SK-N-SH treated with all-trans-retinoic acid at 6 μM for 48 hours (cell line): ENCODE measurements around the gene HYAL3.

Experiments
- ATAC-seq: fragments of 200-7000 bp; cut with Tn5 transposase; 3 replicates; pipeline ENCODE4 v1.9.1; 2020; ENCODE audit warnings: mild to moderate bottlenecking, moderate library complexity
- ARNTL ChIP-seq: fragments of 450-650 bp; formaldehyde crosslinking; IDR thresholded peaks from 2 replicates; pipeline ENCODE4 v1.5.0; 2020; ENCODE audit warnings: low read depth, mild to moderate bottlenecking, moderate library complexity, borderline replicate concordance
- BACH2 ChIP-seq: fragments of 250-450 bp; sonication (Bioruptor Pico); IDR thresholded peaks from 2 replicates; pipeline ENCODE4 v1.9.0; 2021; ENCODE audit warnings: mild to moderate bottlenecking, borderline replicate concordance
- CSDC2 ChIP-seq: fragments of 250-450 bp; sonication (Bioruptor Pico); IDR thresholded peaks from 2 replicates; pipeline ENCODE4 v1.5.0; 2020; ENCODE audit warnings: mild to moderate bottlenecking, moderate library complexity
- CSRNP3 ChIP-seq: fragments of 250-450 bp; sonication (Bioruptor Pico); IDR thresholded peaks from 2 replicates; pipeline ENCODE4 v1.5.1; 2021; ENCODE audit warnings: mild to moderate bottlenecking, moderate library complexity
- GLIS3 ChIP-seq: fragments of 250-450 bp; sonication (Bioruptor Pico); IDR thresholded peaks from 2 replicates; pipeline ENCODE4 v1.5.0; 2020; ENCODE audit warnings: mild to moderate bottlenecking, moderate library complexity
- ISL1 ChIP-seq: fragments of 250-450 bp; sonication (Bioruptor Pico); IDR thresholded peaks from 2 replicates; pipeline ENCODE4 v2.1.2; 2022; ENCODE audit warnings: mild to moderate bottlenecking, moderate library complexity
- OSR1 ChIP-seq: fragments of 250-450 bp; sonication (Bioruptor Pico); IDR thresholded peaks from 2 replicates; pipeline ENCODE4 v1.8.0; 2022; ENCODE audit warnings: moderate library complexity, mild to moderate bottlenecking, inconsistent platforms
- PPARA ChIP-seq: fragments of 250-450 bp; sonication (Bioruptor Pico); IDR thresholded peaks from 2 replicates; pipeline ENCODE4 v1.5.0; 2020; ENCODE audit warnings: mild to moderate bottlenecking, borderline replicate concordance
- RARB ChIP-seq: fragments of 250-450 bp; sonication (Bioruptor Pico); IDR thresholded peaks from 2 replicates; pipeline ENCODE4 v1.8.0; 2021; ENCODE audit warnings: mild to moderate bottlenecking, moderate library complexity
- SNAI2 ChIP-seq: fragments of 250-450 bp; sonication (Bioruptor Pico); IDR thresholded peaks from 2 replicates; pipeline ENCODE4 v1.5.0; 2020; ENCODE audit warnings: mild to moderate bottlenecking, moderate library complexity
- TCF4 ChIP-seq: fragments of 250-450 bp; sonication (Bioruptor Pico); IDR thresholded peaks from 2 replicates; pipeline ENCODE4 v1.8.0; 2021; ENCODE audit warnings: mild to moderate bottlenecking, moderate library complexity, borderline replicate concordance
- TOX ChIP-seq: fragments of 250-450 bp; sonication (Bioruptor Pico); IDR thresholded peaks from 2 replicates; pipeline ENCODE4 v1.8.0; 2021; ENCODE audit warnings: mild to moderate bottlenecking, moderate library complexity, borderline replicate concordance
- ZC3H10 ChIP-seq: fragments of 250-450 bp; sonication (Bioruptor Pico); IDR thresholded peaks from 2 replicates; pipeline ENCODE4 v1.5.1; 2021; ENCODE audit warnings: mild to moderate bottlenecking, moderate library complexity
- ZFP3 ChIP-seq: fragments of 250-450 bp; sonication (Bioruptor Pico); IDR thresholded peaks from 2 replicates; pipeline ENCODE4 v1.5.0; 2020; ENCODE audit warnings: mild to moderate bottlenecking, moderate library complexity
- ZFP30 ChIP-seq: fragments of 450-650 bp; formaldehyde crosslinking; IDR thresholded peaks from 2 replicates; pipeline ENCODE4 v1.5.0; 2022; ENCODE audit warnings: mild to moderate bottlenecking, moderate library complexity
- ZNF565 ChIP-seq: fragments of 450-650 bp; formaldehyde crosslinking; conservative IDR thresholded peaks from 2 replicates; pipeline ENCODE4 v1.5.0; 2020; ENCODE audit warnings: low read depth, mild to moderate bottlenecking, moderate library complexity
- ZNF70 ChIP-seq: fragments of 450-650 bp; formaldehyde crosslinking; IDR thresholded peaks from 2 replicates; pipeline ENCODE4 v1.5.0; 2020; ENCODE audit warnings: mild to moderate bottlenecking, moderate library complexity
- ZNF8 ChIP-seq: fragments of 450-650 bp; formaldehyde crosslinking; IDR thresholded peaks from 2 replicates; pipeline ENCODE4 v1.5.0; 2020; ENCODE audit warnings: mild to moderate bottlenecking, moderate library complexity
- TF ChIP-seq, protein P1 (sequence below): fragments of 250-450 bp; sonication (Bioruptor Pico); IDR thresholded peaks from 2 replicates; pipeline ENCODE4 v1.8.0; 2021; ENCODE audit warnings: low read depth, mild to moderate bottlenecking, moderate library complexity, borderline replicate concordance
- TF ChIP-seq, protein P2 (sequence below): fragments of 250-450 bp; sonication (Bioruptor Pico); IDR thresholded peaks from 2 replicates; pipeline ENCODE4 v1.5.1; 2020; ENCODE audit warnings: low read depth, mild to moderate bottlenecking, moderate library complexity

The HYAL3 gene

GRCh38 chr3:50342813-50343633 lies 43.8 kb upstream of the HYAL3 start:
- TF ChIP-seq TCF4 (CRISPR knock-in tag) (no peak), CSDC2 (CRISPR knock-in tag) (no peak), ZNF565 (CRISPR knock-in tag) (no peak)
- TF ChIP-seq, all 23 proteins: peak for 0
- no peak for ATAC-seq

GRCh38 chr3:50341996-50342650 lies 42.9 kb upstream of the HYAL3 start:
- TF ChIP-seq ZNF70 (CRISPR knock-in tag) = no peak
- no peak for TF ChIP-seq PPARA
- no peak for TF ChIP-seq BACH2 (CRISPR knock-in tag)
- no peak for TF ChIP-seq TOX (CRISPR knock-in tag)
- TF ChIP-seq ZNF8 (CRISPR knock-in tag) = no peak
- no peak for TF ChIP-seq ZFP3 (CRISPR knock-in tag)
- TF ChIP-seq ISL1 (CRISPR knock-in tag) = no peak
- TF ChIP-seq, protein P1, sequence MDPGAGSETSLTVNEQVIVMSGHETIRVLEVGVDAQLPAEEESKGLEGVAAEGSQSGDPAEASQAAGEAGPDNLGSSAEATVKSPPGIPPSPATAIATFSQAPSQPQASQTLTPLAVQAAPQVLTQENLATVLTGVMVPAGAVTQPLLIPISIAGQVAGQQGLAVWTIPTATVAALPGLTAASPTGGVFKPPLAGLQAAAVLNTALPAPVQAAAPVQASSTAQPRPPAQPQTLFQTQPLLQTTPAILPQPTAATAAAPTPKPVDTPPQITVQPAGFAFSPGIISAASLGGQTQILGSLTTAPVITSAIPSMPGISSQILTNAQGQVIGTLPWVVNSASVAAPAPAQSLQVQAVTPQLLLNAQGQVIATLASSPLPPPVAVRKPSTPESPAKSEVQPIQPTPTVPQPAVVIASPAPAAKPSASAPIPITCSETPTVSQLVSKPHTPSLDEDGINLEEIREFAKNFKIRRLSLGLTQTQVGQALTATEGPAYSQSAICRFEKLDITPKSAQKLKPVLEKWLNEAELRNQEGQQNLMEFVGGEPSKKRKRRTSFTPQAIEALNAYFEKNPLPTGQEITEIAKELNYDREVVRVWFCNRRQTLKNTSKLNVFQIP (CRISPR knock-in tag) = no peak
- TF ChIP-seq RARB (CRISPR knock-in tag) = no peak
- TF ChIP-seq OSR1 (CRISPR knock-in tag) = no peak
- TF ChIP-seq ZFP30 (CRISPR knock-in tag) = no peak
- TF ChIP-seq CSDC2 (CRISPR knock-in tag) = no peak
- no peak for TF ChIP-seq SNAI2 (CRISPR knock-in tag)
- no peak for TF ChIP-seq ARNTL
- TF ChIP-seq CSRNP3 (CRISPR knock-in tag) = no peak
- no peak for ATAC-seq

GRCh38 chr3:50341537-50341936 lies 42.3 kb upstream of the HYAL3 start:
- no peak for ATAC-seq
- no peak for TF ChIP-seq RARB (CRISPR knock-in tag)
- TF ChIP-seq ZFP3 (CRISPR knock-in tag) = no peak
- TF ChIP-seq, protein P1 (CRISPR knock-in tag) = no peak
- TF ChIP-seq ARNTL = no peak
- no peak for TF ChIP-seq ZNF565 (CRISPR knock-in tag)
- TF ChIP-seq PPARA = no peak
- TF ChIP-seq, protein P2, sequence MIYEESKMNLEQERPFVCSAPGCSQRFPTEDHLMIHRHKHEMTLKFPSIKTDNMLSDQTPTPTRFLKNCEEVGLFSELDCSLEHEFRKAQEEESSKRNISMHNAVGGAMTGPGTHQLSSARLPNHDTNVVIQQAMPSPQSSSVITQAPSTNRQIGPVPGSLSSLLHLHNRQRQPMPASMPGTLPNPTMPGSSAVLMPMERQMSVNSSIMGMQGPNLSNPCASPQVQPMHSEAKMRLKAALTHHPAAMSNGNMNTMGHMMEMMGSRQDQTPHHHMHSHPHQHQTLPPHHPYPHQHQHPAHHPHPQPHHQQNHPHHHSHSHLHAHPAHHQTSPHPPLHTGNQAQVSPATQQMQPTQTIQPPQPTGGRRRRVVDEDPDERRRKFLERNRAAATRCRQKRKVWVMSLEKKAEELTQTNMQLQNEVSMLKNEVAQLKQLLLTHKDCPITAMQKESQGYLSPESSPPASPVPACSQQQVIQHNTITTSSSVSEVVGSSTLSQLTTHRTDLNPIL (CRISPR knock-in tag) = no peak
- no peak for TF ChIP-seq OSR1 (CRISPR knock-in tag)
- TF ChIP-seq CSRNP3 (CRISPR knock-in tag) = no peak
- no peak for TF ChIP-seq SNAI2 (CRISPR knock-in tag)
- TF ChIP-seq CSDC2 (CRISPR knock-in tag) = no peak
- no peak for TF ChIP-seq BACH2 (CRISPR knock-in tag)
- TF ChIP-seq TCF4 (CRISPR knock-in tag) = no peak
- no peak for TF ChIP-seq GLIS3 (CRISPR knock-in tag)
- TF ChIP-seq ZC3H10 (CRISPR knock-in tag) = no peak
- TF ChIP-seq, all 23 proteins: peak for 0
